OCI-LY3 (cell line): Measurements from ENCODE around the gene UBAP2.

Source experiments
- EZH2phosphoT487 ChIP-seq: fragments of 200-600 bp; shearing (Covaris generic); IDR thresholded peaks from 2 replicates; pipeline ENCODE4 v1.6.1; 2018; ENCODE audit warnings: antibody characterized with exemption, mixed run types, low read depth
- TF ChIP-seq, protein P1 (sequence below): fragments of 200-600, 300-600 bp; sonication (generic); IDR thresholded peaks from 2 replicates; pipeline ENCODE4 v1.5.1; 2014; ENCODE audit warnings: antibody characterized with exemption, low read length, low read depth

DNA sequence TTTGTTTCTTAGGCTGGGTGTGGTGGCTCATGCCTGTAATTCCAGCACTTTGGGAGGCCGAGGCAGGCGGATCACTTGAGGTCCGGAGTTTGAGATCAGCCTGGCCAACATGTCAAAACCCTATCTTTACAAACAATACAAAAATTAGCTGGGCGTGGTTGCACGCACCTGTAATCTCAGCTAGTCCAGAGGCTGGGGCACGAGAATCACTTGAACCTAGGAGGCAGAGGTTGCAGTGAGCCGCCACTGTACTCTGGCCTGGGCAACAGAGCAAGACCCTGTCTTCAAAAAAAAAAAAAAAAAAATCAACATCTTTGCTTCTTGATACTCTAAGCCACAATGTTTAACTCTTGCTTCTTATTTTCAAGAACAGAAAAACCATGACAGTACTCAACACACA, 16.1 kb downstream of the UBAP2 start:
- TF ChIP-seq, protein P1, sequence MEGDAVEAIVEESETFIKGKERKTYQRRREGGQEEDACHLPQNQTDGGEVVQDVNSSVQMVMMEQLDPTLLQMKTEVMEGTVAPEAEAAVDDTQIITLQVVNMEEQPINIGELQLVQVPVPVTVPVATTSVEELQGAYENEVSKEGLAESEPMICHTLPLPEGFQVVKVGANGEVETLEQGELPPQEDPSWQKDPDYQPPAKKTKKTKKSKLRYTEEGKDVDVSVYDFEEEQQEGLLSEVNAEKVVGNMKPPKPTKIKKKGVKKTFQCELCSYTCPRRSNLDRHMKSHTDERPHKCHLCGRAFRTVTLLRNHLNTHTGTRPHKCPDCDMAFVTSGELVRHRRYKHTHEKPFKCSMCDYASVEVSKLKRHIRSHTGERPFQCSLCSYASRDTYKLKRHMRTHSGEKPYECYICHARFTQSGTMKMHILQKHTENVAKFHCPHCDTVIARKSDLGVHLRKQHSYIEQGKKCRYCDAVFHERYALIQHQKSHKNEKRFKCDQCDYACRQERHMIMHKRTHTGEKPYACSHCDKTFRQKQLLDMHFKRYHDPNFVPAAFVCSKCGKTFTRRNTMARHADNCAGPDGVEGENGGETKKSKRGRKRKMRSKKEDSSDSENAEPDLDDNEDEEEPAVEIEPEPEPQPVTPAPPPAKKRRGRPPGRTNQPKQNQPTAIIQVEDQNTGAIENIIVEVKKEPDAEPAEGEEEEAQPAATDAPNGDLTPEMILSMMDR = no peak
- TF ChIP-seq EZH2phosphoT487 = no peak
